Smooth muscle cell (in vitro differentiated cells): Measurements from ENCODE around the gene MAPK14. TPM values are rescaled to one million over a fixed set of nuclear protein-coding genes. Genes with fewer than 3 reads are reported as not detected.

ENCODE experiments used
- DNase-seq: peaks from one replicate; lab custom pipeline; 2025; ENCODE audit not compliant: unreplicated experiment; lab: John Stamatoyannopoulos, UW
- H2AFZ ChIP-seq: fragments of 200-600 bp; sonication (generic); 2 replicates; pipeline ENCODE4 v1.6.0; 2016; ENCODE audit warnings: antibody characterized with exemption, low read depth, mild to moderate bottlenecking
- H3F3A ChIP-seq: fragments of 200-600 bp; sonication (generic); 2 replicates; pipeline ENCODE4 v1.6.0; 2017; ENCODE audit warnings: antibody characterized with exemption, low read depth
- H3K27ac ChIP-seq: fragments of 200-600 bp; sonication (generic); 2 replicates; pipeline ENCODE4 v1.5.1; 2016; ENCODE audit warnings: low read depth, mild to moderate bottlenecking
- H3K27me3 ChIP-seq: fragments of 200-600 bp; sonication (generic); 2 replicates; pipeline ENCODE4 v1.6.1; 2016; ENCODE audit warnings: low read depth, mild to moderate bottlenecking
- H3K36me3 ChIP-seq: fragments of 200-600 bp; sonication (generic); 2 replicates; pipeline ENCODE4 v1.5.1; 2016; ENCODE audit warnings: low read depth
- H3K4me1 ChIP-seq: fragments of 200-600 bp; sonication (generic); 2 replicates; pipeline ENCODE4 v1.5.1; 2016; ENCODE audit warnings: low read depth
- H3K4me2 ChIP-seq: fragments of 200-600 bp; sonication (generic); 2 replicates; pipeline ENCODE4 v1.6.0; 2016; ENCODE audit warnings: mild to moderate bottlenecking
- H3K4me3 ChIP-seq: fragments of 200-600 bp; sonication (generic); 2 replicates; pipeline ENCODE4 v1.5.1; 2016; ENCODE audit warnings: mild to moderate bottlenecking
- H3K79me2 ChIP-seq: fragments of 200-600 bp; sonication (generic); 2 replicates; pipeline ENCODE4 v1.6.0; 2016; ENCODE audit warnings: low read depth, mild to moderate bottlenecking
- H3K9ac ChIP-seq: fragments of 200-600 bp; sonication (generic); 2 replicates; pipeline ENCODE4 v1.6.0; 2016; ENCODE audit warnings: low read depth
- H3K9me3 ChIP-seq: fragments of 200-600 bp; sonication (generic); replicated peaks from 2 replicates; pipeline ENCODE4 v1.5.1; 2016; ENCODE audit warnings: low read depth
- H4K20me1 ChIP-seq: fragments of 200-600 bp; sonication (generic); 2 replicates; pipeline ENCODE4 v1.6.0; 2016; ENCODE audit warnings: low read depth
- CTCF ChIP-seq: fragments of 200-600 bp; sonication (generic); IDR thresholded peaks from 2 replicates; pipeline ENCODE4 v1.5.1; 2017; ENCODE audit warnings: borderline replicate concordance, mild to moderate bottlenecking, antibody characterized with exemption; ENCODE audit not compliant: insufficient read depth, poor library complexity, severe bottlenecking
- whole genome bisulfite sequencing: methylation state at CpG from one replicate; pipeline ENCODE4 v1.1.7; 2016; ENCODE audit warnings: low lambda C conversion rate; 5-methylcytosine and 5-hydroxymethylcytosine counted together
- polyA plus RNA-seq: library from polyadenylated mRNA; unstranded; fragments of >200 nt; fragmentation: Nextera tagmentation; extraction: Ambion mirVana; gene quantifications from 2 replicates; pipeline ENCODE4 v1.2.1, GENCODE V29; 2016
- total RNA-seq: library from RNA; depleted of rRNA; stranded (reverse); fragments of >200 nt; gene quantifications from 2 replicates; pipeline ENCODE4 v1.2.3, GENCODE V29; 2014

MAPK14 gene
- total and polyA plus RNA-seq, 2 experiments from 2014 or later: 28.0 to 62.8 TPM

- Histone ChIP-seq H3K9ac (peak overlapping the region; percentile 1), H3K79me2 (peaks cover 80% of the 10 kb centered on the region), H3K4me2 (peak overlapping the region; percentile 5), H3F3A (peaks cover 13% of the 10 kb centered on the region), H3K4me1 (peaks cover 18% of the 10 kb centered on the region), H2AFZ (no peak overlapping the region), H3K36me3 (no peaks in the 10 kb centered on the region), H3K4me3 (no peak overlapping the region), H3K27me3 (no peaks in the 10 kb centered on the region), H4K20me1 (peaks cover 89% of the 10 kb centered on the region), H3K27ac (peak overlapping the region; percentile 42), H3K9me3 (no peaks in the 10 kb centered on the region)
- TF ChIP-seq CTCF: no peak
- DNase-seq: no peak
Observed at GRCh38 chr6:36065916-36066315, 38.3 kb downstream of the MAPK14 start.

- DNase-seq: no peak
- Histone ChIP-seq H3K4me1 (peaks cover 18% of the 10 kb centered on the region), H3K4me2 (peak overlapping the region; percentile 5), H3K9ac (peak overlapping the region; percentile 1), H3K27ac (peak overlapping the region; percentile 42), H3K27me3 (no peaks in the 10 kb centered on the region), H3K9me3 (no peaks in the 10 kb centered on the region), H2AFZ (no peak overlapping the region), H3K4me3 (no peak overlapping the region), H3K36me3 (no peaks in the 10 kb centered on the region), H4K20me1 (peaks cover 91% of the 10 kb centered on the region), H3F3A (peaks cover 13% of the 10 kb centered on the region), H3K79me2 (peaks cover 80% of the 10 kb centered on the region)
- 96% methylated on average over 2 of the region's 2 CpGs for WGBS
- TF ChIP-seq CTCF: no peak
Observed at GRCh38 chr6:36066817-36067216, 39.2 kb downstream of the MAPK14 start.

GRCh38 chr6:36067374-36068011 is 39.9 kb downstream of the MAPK14 start:
- H3K79me2 ChIP-seq: peaks cover 78% of the 10 kb centered on the region
- H3K4me2 ChIP-seq: peak overlapping the region; percentile 5
- 19% methylated on average over 3 of the region's 3 CpGs for WGBS
- no peak overlapping the region for H3K9ac ChIP-seq
- H3K36me3 ChIP-seq: no peaks in the 10 kb centered on the region
- H3K27ac ChIP-seq: peak overlapping the region; percentile 42
- no peak overlapping the region for H2AFZ ChIP-seq
- H3K4me1 ChIP-seq: peaks cover 18% of the 10 kb centered on the region
- no peak for DNase-seq
- no peak for TF ChIP-seq CTCF
- H3K27me3 ChIP-seq: no peaks in the 10 kb centered on the region
- H4K20me1 ChIP-seq: peaks cover 94% of the 10 kb centered on the region
- H3K4me3 ChIP-seq: no peak overlapping the region
- peaks cover 13% of the 10 kb centered on the region for H3F3A ChIP-seq
- H3K9me3 ChIP-seq: no peaks in the 10 kb centered on the region

GRCh38 chr6:36068012-36068392 is 40.4 kb downstream of the MAPK14 start:
- Histone ChIP-seq H3K9me3 (no peaks in the 10 kb centered on the region), H4K20me1 (peaks cover 95% of the 10 kb centered on the region), H3F3A (peaks cover 13% of the 10 kb centered on the region), H3K4me2 (peak overlapping the region; percentile 5), H3K4me3 (no peak overlapping the region), H3K9ac (no peak overlapping the region), H3K27me3 (no peaks in the 10 kb centered on the region), H3K36me3 (no peaks in the 10 kb centered on the region), H3K4me1 (peaks cover 18% of the 10 kb centered on the region), H3K79me2 (peaks cover 74% of the 10 kb centered on the region), H2AFZ (no peak overlapping the region), H3K27ac (peak overlapping the region; percentile 42)
- TF ChIP-seq CTCF: no peak
- DNase-seq: no peak
